ENCODE results near the gene TNFAIP2. TPM values are rescaled to one million over a fixed set of nuclear protein-coding genes. Genes with fewer than 3 reads are reported as not detected.

Gene TNFAIP2
- total and polyA plus RNA-seq, 8 donors, result 30.7 to 279 (median 73.0) TPM

DNA sequence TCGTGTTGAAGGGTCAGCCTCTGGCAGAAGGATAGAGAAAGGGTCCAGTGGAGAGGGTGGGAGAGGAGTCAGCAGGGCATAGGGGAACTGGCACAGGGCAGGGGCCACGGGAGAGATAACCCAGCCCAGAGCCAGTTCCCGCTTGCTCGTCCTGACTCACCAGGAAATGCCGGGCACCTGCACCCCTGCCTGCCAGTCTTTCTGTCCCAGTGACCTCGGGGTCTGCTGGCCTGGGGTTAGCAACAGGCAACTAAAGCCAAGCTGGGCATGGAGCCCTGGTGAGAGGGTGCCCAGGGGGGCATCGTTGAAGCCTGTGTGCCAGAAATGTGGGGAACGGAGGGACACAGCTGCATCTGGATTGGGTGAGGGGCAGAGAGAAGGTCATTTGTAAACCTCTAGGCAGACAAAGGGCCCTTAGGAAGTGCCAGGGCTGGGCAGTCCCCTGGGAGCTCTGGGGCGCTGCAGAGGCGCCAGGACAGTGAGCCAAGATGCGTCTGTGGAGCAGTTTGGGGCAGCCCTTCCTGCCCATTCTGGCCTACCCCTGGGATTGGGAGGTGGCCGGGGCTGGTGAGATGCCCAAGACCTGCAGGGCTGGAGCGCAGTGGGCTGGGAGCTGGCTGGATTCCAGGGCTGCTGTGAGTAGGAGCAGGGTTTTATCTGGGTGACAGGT is 5.5 kb downstream of the TNFAIP2 start:
- DNase-seq, result peak; percentile 33 to 56
- intact Hi-C loops (cut with DNase I; ENCODE audit: low total_unique reads), result no loop called here
- whole genome bisulfite sequencing, 5 donors, result 56 to 68% (median 62%) methylated on average over 8 to 13 of the region's 13 CpGs
- Histone ChIP-seq H3K27ac (peak overlapping the region in 3 of 5 donors; percentile 18 to 41 (median 34)), H3K4me1 (peaks cover 39 to 86% (median 78%) of the 10 kb centered on the region in 4 donors), H3K36me3 (peaks cover 7 to 58% (median 39%) of the 10 kb centered on the region in 4 donors), H3K4me3 (peak overlapping the region in 1 of 4 donors; percentile 6), H3K9me3 (no peaks in the 10 kb centered on the region), H3K27me3 (peaks cover 0 to 10% (median under 1%) of the 10 kb centered on the region in 3 donors)
- no peak for TF ChIP-seq POLR2AphosphoS5 (IDR thresholded peaks at IDR 0.05)
- TF ChIP-seq POLR2A (IDR thresholded peaks at IDR 0.05), result no peak
- TF ChIP-seq, protein P1, sequence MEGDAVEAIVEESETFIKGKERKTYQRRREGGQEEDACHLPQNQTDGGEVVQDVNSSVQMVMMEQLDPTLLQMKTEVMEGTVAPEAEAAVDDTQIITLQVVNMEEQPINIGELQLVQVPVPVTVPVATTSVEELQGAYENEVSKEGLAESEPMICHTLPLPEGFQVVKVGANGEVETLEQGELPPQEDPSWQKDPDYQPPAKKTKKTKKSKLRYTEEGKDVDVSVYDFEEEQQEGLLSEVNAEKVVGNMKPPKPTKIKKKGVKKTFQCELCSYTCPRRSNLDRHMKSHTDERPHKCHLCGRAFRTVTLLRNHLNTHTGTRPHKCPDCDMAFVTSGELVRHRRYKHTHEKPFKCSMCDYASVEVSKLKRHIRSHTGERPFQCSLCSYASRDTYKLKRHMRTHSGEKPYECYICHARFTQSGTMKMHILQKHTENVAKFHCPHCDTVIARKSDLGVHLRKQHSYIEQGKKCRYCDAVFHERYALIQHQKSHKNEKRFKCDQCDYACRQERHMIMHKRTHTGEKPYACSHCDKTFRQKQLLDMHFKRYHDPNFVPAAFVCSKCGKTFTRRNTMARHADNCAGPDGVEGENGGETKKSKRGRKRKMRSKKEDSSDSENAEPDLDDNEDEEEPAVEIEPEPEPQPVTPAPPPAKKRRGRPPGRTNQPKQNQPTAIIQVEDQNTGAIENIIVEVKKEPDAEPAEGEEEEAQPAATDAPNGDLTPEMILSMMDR (IDR thresholded peaks at IDR 0.05), result no peak
- TF ChIP-seq EP300 (IDR thresholded peaks at IDR 0.05), result no peak

DNA sequence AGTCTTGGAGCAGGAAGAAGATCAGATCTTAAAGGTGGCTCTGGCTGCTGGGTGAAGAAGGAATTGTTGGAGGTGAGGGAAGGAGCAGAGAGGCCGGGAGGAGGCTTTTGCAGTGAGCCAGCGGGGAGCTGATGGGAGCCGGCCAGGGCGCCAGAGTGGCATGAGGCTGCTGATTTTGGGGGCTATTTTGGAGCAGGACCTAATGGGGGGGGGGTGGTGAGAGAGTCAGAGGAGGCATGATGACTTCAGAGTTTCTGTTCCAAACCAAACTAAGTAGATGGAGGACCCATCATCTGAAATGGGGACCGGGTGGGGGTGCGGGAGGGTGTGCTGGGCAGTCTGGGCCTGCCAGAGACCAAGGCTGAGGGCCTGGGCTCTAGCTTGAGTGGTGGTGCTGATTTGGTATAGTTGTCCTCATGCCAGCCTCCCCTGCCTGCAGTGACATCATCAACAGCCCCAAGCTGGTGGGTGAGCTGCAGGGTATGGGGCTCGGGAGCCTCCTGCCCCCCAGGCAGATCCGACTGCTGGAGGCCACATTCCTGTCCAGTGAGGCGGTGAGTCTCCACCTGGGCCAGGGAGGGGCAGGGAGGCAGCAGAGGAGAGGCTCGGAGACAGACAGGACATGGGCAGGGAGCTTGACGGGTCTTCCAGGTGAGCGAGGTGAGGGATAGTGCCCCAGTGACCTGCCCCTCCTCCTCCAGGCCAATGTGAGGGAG is 6.2 kb downstream of the TNFAIP2 start:
- H3K27me3 ChIP-seq, result peaks cover 0 to 3% (median 0%) of the 10 kb centered on the region in 3 donors
- peaks cover 7 to 65% (median 45%) of the 10 kb centered on the region in 4 donors for H3K36me3 ChIP-seq
- TF ChIP-seq, protein P1 (IDR thresholded peaks at IDR 0.05), result no peak
- no peak for TF ChIP-seq EP300 (IDR thresholded peaks at IDR 0.05)
- WGBS, 5 donors, result 88 to 92% (median 90%) methylated on average over 6 to 12 of the region's 12 CpGs
- peak overlapping the region in 1 of 4 donors; percentile 6 for H3K4me3 ChIP-seq
- no peaks in the 10 kb centered on the region for H3K9me3 ChIP-seq
- H3K27ac ChIP-seq, result peak overlapping the region in 3 of 5 donors; percentile 18 to 41 (median 34)
- peaks cover 39 to 79% (median 71%) of the 10 kb centered on the region in 4 donors for H3K4me1 ChIP-seq
- intact Hi-C loops (cut with DNase I; ENCODE audit: low total_unique reads), result no loop called here
- DNase-seq, result peak in 1 of 2 donors; percentile 8

DNA sequence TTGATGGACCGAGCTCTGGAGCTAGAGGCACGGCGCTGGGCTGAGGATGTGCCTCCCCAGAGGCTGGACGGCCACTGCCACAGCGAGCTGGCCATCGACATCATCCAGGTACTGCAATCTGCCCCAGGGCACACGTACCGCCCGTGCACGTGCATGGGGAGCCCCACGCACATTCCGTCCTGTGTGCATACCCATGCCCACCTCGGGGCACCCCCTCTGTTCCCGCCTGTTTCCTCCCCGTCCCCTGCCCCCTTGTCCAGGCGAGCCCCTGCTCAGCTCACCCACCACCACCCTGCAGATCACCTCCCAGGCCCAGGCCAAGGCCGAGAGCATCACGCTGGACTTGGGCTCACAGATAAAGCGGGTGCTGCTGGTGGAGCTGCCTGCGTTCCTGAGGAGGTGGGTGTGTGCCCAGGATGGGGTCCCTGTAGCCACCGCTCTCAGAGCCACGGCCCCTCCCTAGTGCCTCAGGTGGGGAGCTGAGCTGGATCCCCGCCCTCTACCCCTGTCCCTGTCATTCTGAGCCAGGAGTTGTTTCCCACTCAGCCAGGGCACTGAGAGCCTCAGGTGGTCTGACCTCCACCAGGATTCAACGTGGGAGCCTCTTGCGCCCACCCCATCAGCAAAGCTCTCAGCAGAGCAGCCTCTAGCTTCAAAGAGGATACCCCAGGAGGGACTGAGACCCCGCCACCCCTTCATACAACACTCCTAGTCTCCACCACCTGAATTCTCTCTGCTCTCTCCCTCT is 6.9 kb downstream of the TNFAIP2 start:
- WGBS, 5 donors, result 87 to 92% (median 88%) methylated on average over 20 to 26 of the region's 26 CpGs
- peaks cover 7 to 73% (median 52%) of the 10 kb centered on the region in 4 donors for H3K36me3 ChIP-seq
- H3K4me1 ChIP-seq, result peaks cover 32 to 72% (median 64%) of the 10 kb centered on the region in 4 donors
- intact Hi-C loops (cut with DNase I; ENCODE audit: low total_unique reads), result no loop called here
- peak in 1 of 2 donors; percentile 4 for DNase-seq
- no peak for TF ChIP-seq EP300 (IDR thresholded peaks at IDR 0.05)
- no peak for TF ChIP-seq POLR2A (IDR thresholded peaks at IDR 0.05)
- TF ChIP-seq, protein P1 (IDR thresholded peaks at IDR 0.05), result no peak
- no peak for TF ChIP-seq POLR2AphosphoS5 (IDR thresholded peaks at IDR 0.05)
- peak overlapping the region in 3 of 5 donors; percentile 3 to 62 (median 38) for H3K27ac ChIP-seq
- H3K4me3 ChIP-seq, result no peak overlapping the region
- no peaks in the 10 kb centered on the region for H3K9me3 ChIP-seq
- no peaks in the 10 kb centered on the region for H3K27me3 ChIP-seq

DNA sequence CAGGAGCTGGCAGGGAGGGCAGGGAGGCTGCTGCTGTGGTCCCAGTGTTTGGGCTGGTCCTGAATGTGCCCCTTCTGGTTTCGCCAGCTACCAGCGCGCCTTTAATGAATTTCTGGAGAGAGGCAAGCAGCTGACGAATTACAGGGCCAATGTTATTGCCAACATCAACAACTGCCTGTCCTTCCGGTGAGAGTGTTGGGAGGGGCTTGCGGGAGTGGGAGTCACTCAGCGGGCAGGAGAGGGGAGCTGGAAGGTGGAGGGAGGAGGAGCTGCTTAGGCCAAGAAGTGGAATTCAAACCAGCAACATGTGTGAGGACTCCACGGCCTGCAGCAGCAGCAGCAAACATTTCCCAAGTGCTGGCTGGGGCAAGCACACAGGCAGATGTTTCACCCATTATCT is 7.7 kb downstream of the TNFAIP2 start:
- peaks cover 32 to 64% (median 58%) of the 10 kb centered on the region in 4 donors for H3K4me1 ChIP-seq
- no peaks in the 10 kb centered on the region for H3K9me3 ChIP-seq
- no peak overlapping the region for H3K4me3 ChIP-seq
- peaks cover 10 to 80% (median 60%) of the 10 kb centered on the region in 4 donors for H3K36me3 ChIP-seq
- no peaks in the 10 kb centered on the region for H3K27me3 ChIP-seq
- no peak for TF ChIP-seq POLR2A (IDR thresholded peaks at IDR 0.05)
- TF ChIP-seq POLR2AphosphoS5 (IDR thresholded peaks at IDR 0.05), result no peak
- no peak for TF ChIP-seq EP300 (IDR thresholded peaks at IDR 0.05)
- TF ChIP-seq, protein P1 (IDR thresholded peaks at IDR 0.05), result no peak
- intact Hi-C loops (cut with DNase I; ENCODE audit: low total_unique reads), result no loop called here
- 52 to 73% (median 66%) methylated on average over 8 of the region's 8 CpGs for WGBS, 5 donors
- DNase-seq, result peak in 1 of 2 donors; percentile 76
- H3K27ac ChIP-seq, result peak overlapping the region in 3 of 5 donors; percentile 3 to 62 (median 38)
